Neural cell (in vitro differentiated cells): ENCODE measurements around the gene ARMC9.

Experiments
- EZH2 ChIP-seq: fragments of 200-600, 300-800 bp; shearing (Covaris generic), sonication (generic); IDR thresholded peaks from 2 replicates; pipeline ENCODE4 v1.6.1; 2014; ENCODE audit warnings: antibody characterized with exemption, low read length, borderline replicate concordance, mild to moderate bottlenecking; ENCODE audit not compliant: insufficient read depth, poor library complexity, severe bottlenecking
- TF ChIP-seq, protein P1 (sequence below): fragments of 450-650 bp; IDR thresholded peaks from 2 replicates; pipeline ENCODE4 v1.5.1; 2014; ENCODE audit warnings: antibody characterized with exemption, mild to moderate bottlenecking, moderate library complexity; ENCODE audit not compliant: poor library complexity, severe bottlenecking

DNA sequence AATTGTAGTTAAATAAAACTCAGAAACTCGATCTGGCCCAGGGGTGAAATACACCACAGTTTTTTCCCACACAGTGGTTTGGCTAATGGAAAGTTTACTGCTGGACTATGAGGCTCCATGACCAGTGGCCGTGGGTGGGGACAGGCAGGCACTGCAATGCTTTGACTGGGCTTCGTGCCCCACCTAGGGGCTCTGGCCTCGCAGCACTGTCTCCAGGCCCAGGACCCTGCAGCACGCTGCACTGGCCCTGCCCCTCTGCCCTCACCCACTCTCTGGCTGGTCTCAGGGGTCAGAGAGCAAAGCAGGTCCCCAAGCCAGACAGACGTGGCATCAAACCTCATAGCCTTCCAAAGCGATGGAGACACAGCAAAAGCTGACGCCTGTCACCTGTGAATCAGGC lies 183.7 kb downstream of the ARMC9 start:
- TF ChIP-seq, protein P1, sequence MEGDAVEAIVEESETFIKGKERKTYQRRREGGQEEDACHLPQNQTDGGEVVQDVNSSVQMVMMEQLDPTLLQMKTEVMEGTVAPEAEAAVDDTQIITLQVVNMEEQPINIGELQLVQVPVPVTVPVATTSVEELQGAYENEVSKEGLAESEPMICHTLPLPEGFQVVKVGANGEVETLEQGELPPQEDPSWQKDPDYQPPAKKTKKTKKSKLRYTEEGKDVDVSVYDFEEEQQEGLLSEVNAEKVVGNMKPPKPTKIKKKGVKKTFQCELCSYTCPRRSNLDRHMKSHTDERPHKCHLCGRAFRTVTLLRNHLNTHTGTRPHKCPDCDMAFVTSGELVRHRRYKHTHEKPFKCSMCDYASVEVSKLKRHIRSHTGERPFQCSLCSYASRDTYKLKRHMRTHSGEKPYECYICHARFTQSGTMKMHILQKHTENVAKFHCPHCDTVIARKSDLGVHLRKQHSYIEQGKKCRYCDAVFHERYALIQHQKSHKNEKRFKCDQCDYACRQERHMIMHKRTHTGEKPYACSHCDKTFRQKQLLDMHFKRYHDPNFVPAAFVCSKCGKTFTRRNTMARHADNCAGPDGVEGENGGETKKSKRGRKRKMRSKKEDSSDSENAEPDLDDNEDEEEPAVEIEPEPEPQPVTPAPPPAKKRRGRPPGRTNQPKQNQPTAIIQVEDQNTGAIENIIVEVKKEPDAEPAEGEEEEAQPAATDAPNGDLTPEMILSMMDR: no peak
- no peak for TF ChIP-seq EZH2
